IMR-90 (cell line): ENCODE data around the gene TSHZ1. TPM values are rescaled to one million over a fixed set of nuclear protein-coding genes. Genes with fewer than 3 reads are reported as not detected.

Experiments
- ATAC-seq: fragments of 200-7000 bp; cut with Tn5 transposase; 2 replicates; pipeline ENCODE4 v1.9.1; 2020; ENCODE audit warnings: low read depth, mild to moderate bottlenecking, moderate library complexity
- BruUV-seq: library from RNA; stranded (reverse); fragments of 400-500 nt; replicated peaks from 2 replicates; lab custom pipeline; 2021; lab: Mats Ljungman, UMichigan
- CTCF ChIA-PET: fragments of 300-600 bp; formaldehyde crosslinking; extraction: SDS; loops from one replicate; lab custom pipeline; 2021; ENCODE audit warnings: antibody characterized with exemption; lab: Yijun Ruan, JAX
- POLR2A ChIA-PET: fragments of 300-600 bp; sonication (Branson Sonifier 250); formaldehyde crosslinking; loops from one replicate; lab custom pipeline; 2022; ENCODE audit warnings: antibody characterized with exemption; ENCODE audit not compliant: unreplicated experiment; lab: Charles Lee
- DNase-seq: peaks from one replicate; pipeline ENCODE4 v3.0.0; 2013
- H2AFZ ChIP-seq: replicated peaks from 2 replicates; pipeline ENCODE3; 2013; ENCODE audit warnings: low read length, mild to moderate bottlenecking; ENCODE audit not compliant: poor library complexity
- H2AK5ac ChIP-seq: 2 replicates; pipeline ENCODE4 v1.6.1; 2013; ENCODE audit warnings: low read depth, low read length, inconsistent platforms
- H2AK9ac ChIP-seq: replicated peaks from 2 replicates; pipeline ENCODE3; 2013; ENCODE audit warnings: mild to moderate bottlenecking, low read depth, low read length, moderate library complexity; ENCODE audit not compliant: poor library complexity
- H2BK120ac ChIP-seq: 2 replicates; pipeline ENCODE4 v1.6.1; 2013; ENCODE audit warnings: low read depth, low read length, inconsistent platforms
- H2BK15ac ChIP-seq: 3 replicates; pipeline ENCODE4 v1.6.1; 2013; ENCODE audit warnings: low read depth, low read length, inconsistent platforms
- H2BK20ac ChIP-seq: 2 replicates; pipeline ENCODE4 v1.6.1; 2013; ENCODE audit warnings: low read depth, mild to moderate bottlenecking, inconsistent platforms, low read length, moderate library complexity
- H2BK5ac ChIP-seq: 2 replicates; pipeline ENCODE4 v1.6.1; 2013; ENCODE audit warnings: mild to moderate bottlenecking, low read depth, low read length, inconsistent platforms; ENCODE audit not compliant: poor library complexity, severe bottlenecking
- H3K14ac ChIP-seq: replicated peaks from 2 replicates; pipeline ENCODE4 v1.6.1; 2013; ENCODE audit warnings: low read depth, low read length, inconsistent platforms
- H3K18ac ChIP-seq: 2 replicates; pipeline ENCODE4 v1.6.1; 2013; ENCODE audit warnings: low read depth, low read length, control low read depth
- H3K23ac ChIP-seq: 2 replicates; pipeline ENCODE4 v1.6.1; 2013; ENCODE audit warnings: low read depth, low read length, inconsistent platforms
- H3K27ac ChIP-seq: 2 replicates; pipeline ENCODE4 v1.5.1; 2013; ENCODE audit warnings: mild to moderate bottlenecking, control low read depth, low read length; ENCODE audit not compliant: insufficient read depth
- H3K27me3 ChIP-seq: 2 replicates; pipeline ENCODE4 v1.6.1; 2013; ENCODE audit warnings: low read length; ENCODE audit not compliant: control insufficient read depth, insufficient read depth
- H3K36me3 ChIP-seq: 2 replicates; pipeline ENCODE4 v1.6.1; 2013; ENCODE audit warnings: low read length, mixed read lengths; ENCODE audit not compliant: control insufficient read depth, insufficient read depth
- H3K4ac ChIP-seq: 2 replicates; pipeline ENCODE4 v1.6.1; 2013; ENCODE audit warnings: low read depth, low read length, inconsistent platforms
- H3K4me1 ChIP-seq: 2 replicates; pipeline ENCODE4 v1.6.1; 2013; ENCODE audit warnings: low read length, mixed read lengths; ENCODE audit not compliant: control insufficient read depth, insufficient read depth
- H3K4me2 ChIP-seq: 2 replicates; pipeline ENCODE4 v1.6.1; 2013; ENCODE audit warnings: low read depth, mild to moderate bottlenecking, control low read depth, low read length, moderate library complexity
- H3K4me3 ChIP-seq: 2 replicates; pipeline ENCODE4 v1.5.1; 2013; ENCODE audit warnings: low read depth, mild to moderate bottlenecking, control low read depth, low read length, moderate library complexity; ENCODE audit not compliant: insufficient read depth
- H3K56ac ChIP-seq: 2 replicates; pipeline ENCODE4 v1.6.1; 2013; ENCODE audit warnings: low read length, inconsistent platforms; ENCODE audit not compliant: insufficient read depth; ENCODE audit errors: extremely low read depth
- H3K79me1 ChIP-seq, 2 experiments: 2 replicates each; pipeline ENCODE4 v1.6.1; 2013; ENCODE audit warnings: low read length in 2 of 2, inconsistent platforms in 1 of 2, low read depth in 1 of 2
- H3K9ac ChIP-seq: 2 replicates; pipeline ENCODE4 v1.6.1; 2013; ENCODE audit warnings: low read depth, low read length, control low read depth
- H3K9me1 ChIP-seq: 2 replicates; pipeline ENCODE4 v1.6.1; 2013; ENCODE audit warnings: low read length, inconsistent platforms; ENCODE audit not compliant: insufficient read depth
- H3K9me3 ChIP-seq: 2 replicates; pipeline ENCODE4 v1.6.1; 2013; ENCODE audit warnings: low read length; ENCODE audit not compliant: control insufficient read depth, insufficient read depth
- H4K20me1 ChIP-seq: 2 replicates; pipeline ENCODE4 v1.6.1; 2013; ENCODE audit warnings: low read length, inconsistent platforms; ENCODE audit not compliant: insufficient read depth
- H4K5ac ChIP-seq: 2 replicates; pipeline ENCODE4 v1.6.1; 2013; ENCODE audit warnings: mild to moderate bottlenecking, low read depth, low read length, control low read depth
- H4K8ac ChIP-seq, 2 experiments: 2 replicates each; pipeline ENCODE4 v1.6.1; 2013; ENCODE audit warnings: low read depth in 2 of 2, low read length in 2 of 2, control low read depth in 1 of 2, inconsistent platforms in 1 of 2
- H4K91ac ChIP-seq: 2 replicates; pipeline ENCODE4 v1.6.1; 2013; ENCODE audit warnings: low read depth, low read length, inconsistent platforms; ENCODE audit not compliant: insufficient read depth
- BHLHE40 ChIP-seq: fragments of 150-350 bp; IDR thresholded peaks from 2 replicates; pipeline ENCODE4 v1.6.1; 2016; ENCODE audit warnings: mild to moderate bottlenecking, low read depth, low read length
- CEBPB ChIP-seq: IDR thresholded peaks from 2 replicates; pipeline ENCODE4 v1.6.1; 2012; ENCODE audit warnings: low read depth, low read length, improper control_type of control experiment
- CHD1 ChIP-seq: IDR thresholded peaks from 2 replicates; pipeline ENCODE4 v1.6.1; 2012; ENCODE audit warnings: low read depth, low read length, improper control_type of control experiment
- CTCF ChIP-seq: conservative IDR thresholded peaks from 2 replicates; pipeline ENCODE4 v1.5.1; 2012; ENCODE audit warnings: mild to moderate bottlenecking, low read depth, low read length, improper control_type of control experiment
- ELK1 ChIP-seq: fragments of 150-350 bp; IDR thresholded peaks from 2 replicates; pipeline ENCODE4 v1.6.1; 2016; ENCODE audit warnings: low read depth, mild to moderate bottlenecking, low read length, moderate library complexity, borderline replicate concordance
- FOS ChIP-seq: fragments of 150-350 bp; IDR thresholded peaks from 2 replicates; pipeline ENCODE4 v1.6.1; 2016; ENCODE audit warnings: low read depth, low read length
- MAFK ChIP-seq: IDR thresholded peaks from 2 replicates; pipeline ENCODE4 v1.6.1; 2012; ENCODE audit warnings: low read depth, low read length, improper control_type of control experiment
- MAZ ChIP-seq: IDR thresholded peaks from 2 replicates; pipeline ENCODE4 v1.6.1; 2012; ENCODE audit warnings: low read depth, mild to moderate bottlenecking, low read length, improper control_type of control experiment, moderate library complexity, borderline replicate concordance
- MXI1 ChIP-seq: IDR thresholded peaks from 2 replicates; pipeline ENCODE4 v1.6.1; 2012; ENCODE audit warnings: low read depth, mild to moderate bottlenecking, low read length, moderate library complexity, borderline replicate concordance
- NFE2L2 ChIP-seq: fragments of 150-350 bp; IDR thresholded peaks from 2 replicates; pipeline ENCODE4 v1.6.1; 2016; ENCODE audit warnings: low read depth, mild to moderate bottlenecking, low read length
- POLR2A ChIP-seq: IDR thresholded peaks from 2 replicates; pipeline ENCODE4 v1.6.1; 2012; ENCODE audit warnings: mild to moderate bottlenecking, low read depth, low read length
- RAD21 ChIP-seq: IDR thresholded peaks from 2 replicates; pipeline ENCODE4 v1.6.1; 2012; ENCODE audit warnings: low read length, improper control_type of control experiment
- RCOR1 ChIP-seq: IDR thresholded peaks from 2 replicates; pipeline ENCODE4 v1.6.1; 2012; ENCODE audit warnings: mild to moderate bottlenecking, low read length, improper control_type of control experiment; ENCODE audit not compliant: insufficient replicate concordance
- RFX5 ChIP-seq: IDR thresholded peaks from 2 replicates; pipeline ENCODE4 v1.8.0; 2012; ENCODE audit warnings: low read depth, mild to moderate bottlenecking, low read length, moderate library complexity
- SMC3 ChIP-seq: fragments of 150-350 bp; IDR thresholded peaks from 2 replicates; pipeline ENCODE4 v1.6.1; 2016; ENCODE audit warnings: low read depth, mild to moderate bottlenecking, antibody characterized with exemption, low read length, moderate library complexity
- USF2 ChIP-seq: fragments of 150-350 bp; IDR thresholded peaks from 2 replicates; pipeline ENCODE4 v1.6.1; 2017; ENCODE audit warnings: mild to moderate bottlenecking, antibody characterized with exemption, low read length, low read depth
- WGBS, 2 experiments: methylation state at CpG; one replicate each; pipeline versions ENCODE4 v1.1.5 to v1.1.7; 2013; ENCODE audit warnings: missing lambda C conversion rate in 2 of 2; ENCODE audit not compliant: insufficient read length in 1 of 2; ENCODE audit errors: extremely low coverage in 2 of 2; 5-methylcytosine and 5-hydroxymethylcytosine counted together
- dilution Hi-C: fragments of 300-500 bp; cut with HindIII; formaldehyde crosslinking; loops from one replicate; pipeline ENCODE4 v1.14.3; 2018; ENCODE audit warnings: low sequenced_read_pairs; ENCODE audit not compliant: unreplicated experiment
- in situ Hi-C: fragments of 300-500 bp; cut with MboI; formaldehyde crosslinking; loops from 3 replicates; pipeline ENCODE4 v1.14.3; 2019; ENCODE audit warnings: low sequenced_read_pairs, inconsistent platforms, mixed read lengths
- intact Hi-C: fragments of 100-400 bp; cut with micrococcal nuclease; formaldehyde crosslinking; loops from 2 replicates; pipeline ENCODE4 v1.10.0; 2022
- polyA plus RNA-seq, 3 experiments: library from polyadenylated mRNA; depleted of rRNA; stranded (reverse); fragments of >200 nt; gene quantifications; 2 replicates each; pipeline ENCODE4 v1.2.3, GENCODE V29; 2012; ENCODE audit warnings: low replicate concordance in 1 of 3
- total RNA-seq: library from RNA; depleted of rRNA; stranded (reverse); fragments of >200 nt; gene quantifications from 2 replicates; pipeline ENCODE4 v1.2.3, GENCODE V29; 2012

Gene TSHZ1
- total and polyA plus RNA-seq, 2 of the 4 experiments (the other 2 are of a cell fraction), result 7.1 to 10.0 TPM

- Histone ChIP-seq H4K8ac (no peak overlapping the region), H4K20me1 (no peaks in the 10 kb centered on the region), H3K36me3 (no peaks in the 10 kb centered on the region), H3K56ac (no peak overlapping the region), H3K9ac (no peak overlapping the region), H4K91ac (no peak overlapping the region), H2BK5ac (no peak overlapping the region), H3K9me3 (no peaks in the 10 kb centered on the region), H3K4me3 (no peak overlapping the region), H3K4me1 (no peaks in the 10 kb centered on the region), H2BK15ac (no peak overlapping the region), H3K23ac (no peak overlapping the region; the same call in 1 of the 2 replicates), H3K4ac (no peak overlapping the region), H3K4me2 (no peak overlapping the region), H3K18ac (no peak overlapping the region), H3K14ac (no peak overlapping the region), H2AFZ (no peak overlapping the region), H4K5ac (no peak overlapping the region), H2AK5ac (no peak overlapping the region), H3K27me3 (no peaks in the 10 kb centered on the region; the same call in 1 of the 2 replicates), H3K9me1 (0 out of 2 replicates have a peak, but pooled peaks cover 5% of the 10 kb centered on the region), H2BK120ac (no peak overlapping the region), H3K27ac (no peak overlapping the region), H2AK9ac (no peak overlapping the region), H3K79me1 (no peaks in the 10 kb centered on the region), H2BK20ac (no peak overlapping the region)
- no peak for TF ChIP-seq MXI1
- no peak for TF ChIP-seq RCOR1
- TF ChIP-seq RAD21, result no peak
- no peak for TF ChIP-seq USF2
- TF ChIP-seq RFX5, result no peak
- no peak for TF ChIP-seq CHD1
- no peak for TF ChIP-seq SMC3
- TF ChIP-seq NFE2L2, result no peak
- TF ChIP-seq MAZ, result no peak
- TF ChIP-seq BHLHE40, result no peak
- no peak for TF ChIP-seq POLR2A
- TF ChIP-seq CEBPB, result no peak
- TF ChIP-seq CTCF, result no peak
- TF ChIP-seq ELK1, result no peak
- no peak for TF ChIP-seq MAFK
- no peak for TF ChIP-seq FOS
- ATAC-seq (no peak), DNase-seq (no peak)
- ChIA-PET CTCF (interaction anchor here (0.7 kb wide), 1 partner anchor 9 kb away, joined by 3 read pairs; no protein-coding TSS in a partner anchor), POLR2A (no interaction called here)
- BruUV-seq, result no TSS peak
- in situ Hi-C loops, result no loop called here
- intact Hi-C loops, result no loop called here
- 82% methylated on average over 2 of the region's 14 CpGs; no CpG with 5 or more reads in 1 of the 2 experiments for WGBS, 2 experiments
- dilution Hi-C loops, result no loop called here
Measured at GRCh38 chr18:75183973-75184493, 26.6 kb upstream of the TSHZ1 start.
